ENCODE results near the gene EXOC1L.

The EXOC1L gene

GRCh38 chr4:55817691-55818090 is 1.9 kb upstream of the EXOC1L start:
- no peak for DNase-seq (ENCODE audit: extremely low read depth, low read depth)
- no peak for TF ChIP-seq CTCF (IDR thresholded peaks at IDR 0.05; ENCODE audit: low read depth, low read length)

GRCh38 chr4:55820279-55820678 is 689 bp downstream of the EXOC1L start:
- no peak for DNase-seq (ENCODE audit: extremely low read depth, low read depth)
- no peak for TF ChIP-seq CTCF (IDR thresholded peaks at IDR 0.05; ENCODE audit: low read depth, low read length)

DNA sequence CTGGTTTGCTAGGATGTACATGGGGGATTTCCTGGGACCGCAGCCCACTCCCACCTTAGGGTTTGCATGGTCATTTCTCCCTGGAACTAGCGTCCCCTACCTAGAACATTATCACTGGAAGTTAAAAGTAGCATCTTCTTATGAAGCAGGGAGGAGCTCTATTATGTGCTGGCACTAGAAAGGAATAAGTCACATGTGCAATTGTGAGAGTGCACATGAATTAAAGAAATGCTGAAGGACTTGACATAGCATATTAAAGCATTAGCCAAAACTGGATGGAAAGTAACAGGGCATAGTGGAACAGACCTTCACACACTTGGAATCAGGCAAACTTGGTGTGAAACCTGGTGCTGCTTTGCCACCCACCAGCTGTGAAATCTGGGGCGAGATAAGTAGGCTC is 2.7 kb downstream of the EXOC1L start:
- DNase-seq (ENCODE audit: extremely low read depth, low read depth): no peak
- no peak for TF ChIP-seq CTCF (IDR thresholded peaks at IDR 0.05; ENCODE audit: low read depth, low read length)

- DNase-seq (ENCODE audit: extremely low read depth, low read depth): no peak
- no peak for TF ChIP-seq CTCF (IDR thresholded peaks at IDR 0.05; ENCODE audit: low read depth, low read length)
Observed at GRCh38 chr4:55824865-55825264, 5.3 kb downstream of the EXOC1L start.

DNA sequence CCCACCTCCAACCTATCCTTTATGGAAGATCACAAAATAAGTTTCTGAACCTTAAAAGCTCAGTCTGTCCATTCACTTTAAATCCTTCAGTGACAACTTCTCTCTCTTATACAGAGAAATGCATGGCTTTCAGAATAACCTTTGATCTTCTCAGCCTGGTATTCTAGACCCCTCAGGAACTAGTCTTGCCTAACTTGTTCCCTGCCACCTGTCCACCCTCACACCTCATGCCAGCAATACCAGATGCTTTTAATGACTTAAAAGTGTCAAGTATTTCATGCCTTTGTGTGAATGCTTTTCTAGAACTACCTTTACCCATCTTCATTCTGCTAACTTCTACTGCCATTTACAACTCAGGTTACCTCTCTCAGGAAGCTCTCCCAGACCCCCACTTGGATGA is 7.4 kb downstream of the EXOC1L start:
- DNase-seq (ENCODE audit: extremely low read depth, low read depth): no peak
- no peak for TF ChIP-seq CTCF (IDR thresholded peaks at IDR 0.05; ENCODE audit: low read depth, low read length)

- no peak for TF ChIP-seq CTCF (IDR thresholded peaks at IDR 0.05; ENCODE audit: low read depth, low read length)
Observed at GRCh38 chr4:55827582-55827981, 8.0 kb downstream of the EXOC1L start.

GRCh38 chr4:55830048-55830447 is 10.5 kb downstream of the EXOC1L start:
- no peak for TF ChIP-seq CTCF (IDR thresholded peaks at IDR 0.05; ENCODE audit: low read depth, low read length)
- DNase-seq (ENCODE audit: extremely low read depth, low read depth): no peak

More at GRCh38 chr4:55827582-55827981, 8.0 kb downstream of the EXOC1L start:
- no peak for DNase-seq (ENCODE audit: extremely low read depth, low read depth)

Measured in AG09319 (cell line).